ENCODE results near the gene PCDHB2. TPM values are rescaled to one million over a fixed set of nuclear protein-coding genes. Genes with fewer than 3 reads are reported as not detected.
A peak's percentile ranks its signal among the peaks of the same experiment; 100 is the strongest.

The PCDHB2 gene
- total and polyA plus RNA-seq, 10 of the 15 experiments (the other 5 are each of a cell fraction or from before 2014, with no cell fraction given) = 0.08 to 0.17 (median 0.12) TPM; not detected in 6

DNA sequence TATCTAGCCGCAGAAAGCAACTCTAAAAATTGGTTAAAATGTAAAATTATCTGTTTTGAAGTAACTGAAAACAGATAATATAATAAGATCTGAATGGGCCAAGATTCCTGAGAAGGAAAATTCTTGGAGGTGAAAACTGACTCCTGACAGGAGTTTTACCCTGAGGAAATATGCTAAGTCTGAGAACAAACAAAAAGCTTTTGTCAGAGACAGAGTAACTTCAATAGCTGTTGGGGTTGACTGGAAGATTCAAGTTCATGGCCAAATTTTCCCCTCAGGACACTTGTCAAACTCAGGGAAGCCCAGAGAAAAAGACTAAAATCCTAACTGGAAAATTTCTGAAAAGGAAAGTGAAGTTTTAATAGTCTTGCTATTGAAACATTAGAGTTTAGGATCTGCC, 32.9 kb downstream of the PCDHB2 start (continued):
- TF ChIP-seq IRF3 (IDR thresholded peaks at IDR 0.05) = no peak
- TF ChIP-seq EP300 (IDR thresholded peaks at IDR 0.05; ENCODE audit: borderline replicate concordance in 1 of 2, control insufficient read depth in 1 of 2, low read depth in 2 of 2, low read length in 2 of 2) = no peak
- no peak for TF ChIP-seq RAD21 (IDR thresholded peaks at IDR 0.05; ENCODE audit: insufficient read depth, low read depth, low read length)
- TF ChIP-seq RELA (IDR thresholded peaks at IDR 0.05; ENCODE audit: borderline replicate concordance, partially characterized antibody) = no peak
- no peak for TF ChIP-seq SRF (IDR thresholded peaks at IDR 0.05; ENCODE audit: low read depth in 2 of 2, low read length in 2 of 2)
- no peak for TF ChIP-seq ETV6 (conservative IDR thresholded peaks at IDR 0.05 in 1 of 2, IDR thresholded peaks at IDR 0.05 in 1 of 2; ENCODE audit: borderline replicate concordance in 1 of 2, low read depth in 1 of 2)

- FAIRE-seq (no peak), DNase-seq (ENCODE audit: low read depth, low spot score) (no peak), ATAC-seq (no peak)
- H3K79me2 ChIP-seq (ENCODE audit: control insufficient read depth, insufficient read depth, low read length) = no peaks in the 10 kb centered on the region
- no peak within 1 kb of the TSS for H3K4me3 ChIP-seq
- ChIA-PET RAD21 (ENCODE audit: unreplicated experiment) (no interaction called here), SMC1A (ENCODE audit: uncharacterized antibody, unreplicated experiment) (no interaction called here), CTCF (no interaction called here), POLR2A (no interaction called here)
- intact Hi-C loops (cut with micrococcal nuclease; ENCODE audit: unreplicated experiment) (no loop called here), in situ Hi-C loops (cut with MboI) (no loop called here)
- TF ChIP-seq GABPA (IDR thresholded peaks at IDR 0.05; ENCODE audit: low read depth) (no peak), RAD21 (IDR thresholded peaks at IDR 0.05; ENCODE audit: insufficient read depth, low read depth, low read length) (0 out of 2 replicates have a peak, but pooled peaks have one; percentile 11), CTCF (IDR thresholded peaks at IDR 0.05 in 2 of 3, conservative IDR thresholded peaks at IDR 0.05 in 1 of 3; ENCODE audit: control insufficient read depth in 2 of 3, extremely low read depth in 1 of 3, insufficient read depth in 1 of 3, low read depth in 3 of 3, low read length in 3 of 3) (0 out of 6 replicates have a peak, but pooled peaks of 1 of the 3 experiments have one; percentile 1)
- no TSS peak for BruUV-seq (replicated peaks)
- no peaks in the 10 kb centered on the region for H3K36me3 ChIP-seq (ENCODE audit: control insufficient read depth in 2 of 2, insufficient read depth in 2 of 2, low read length in 1 of 2)
- H3K27ac ChIP-seq (ENCODE audit: control insufficient read depth, insufficient read depth) = no peak within 1 kb of the TSS
- H2AFZ ChIP-seq (ENCODE audit: control insufficient read depth, low read depth, low read length) = no peak within 1 kb of the TSS
- H3K9me3 ChIP-seq (replicated peaks; ENCODE audit: control insufficient read depth, insufficient read depth, low read length) = no peaks in the 10 kb centered on the region; the same call in 2 of the 3 replicates
- H3K9ac ChIP-seq (ENCODE audit: control insufficient read depth, insufficient read depth, low read length) = no peak within 1 kb of the TSS
- no peaks in the 10 kb centered on the region for H3K4me1 ChIP-seq (ENCODE audit: control insufficient read depth, insufficient read depth, low read length)
- no peaks in the 10 kb centered on the region for H4K20me1 ChIP-seq (ENCODE audit: control insufficient read depth, insufficient read depth)
- 57% methylated on average over 22 of the region's 22 CpGs for WGBS (ENCODE audit: insufficient coverage, insufficient replicate concordance, low lambda C conversion rate, missing lambda C conversion rate)
- H3K27me3 ChIP-seq (replicated peaks in 1 of 2; ENCODE audit: control insufficient read depth in 2 of 2, insufficient read depth in 2 of 2, low read length in 1 of 2) = no peaks in the 10 kb centered on the region
- H3K4me2 ChIP-seq (ENCODE audit: control insufficient read depth, insufficient read depth) = no peak within 1 kb of the TSS
Observed at GRCh38 chr5:141135030-141135717, 40.8 kb downstream of the PCDHB2 start, which contains the start of gene PCDHB5. Gene PCDHB5, plus strand, starts transcription at chr5:141135206. Its CDS starts 229 bp downstream, at chr5:141135435.
